Stimulated activated CD4-positive, alpha-beta T cell treated with anti-CD3 and anti-CD28 coated beads, Interleukin-1b, Interleukin-23, amount 100 ng/mL, for 48 hours (primary cell): Measurements from ENCODE around the gene CLCN1.

Source experiments
- DNase-seq: peaks from one replicate; pipeline ENCODE4 v3.0.0-alpha.2; 2020

Gene CLCN1

DNA sequence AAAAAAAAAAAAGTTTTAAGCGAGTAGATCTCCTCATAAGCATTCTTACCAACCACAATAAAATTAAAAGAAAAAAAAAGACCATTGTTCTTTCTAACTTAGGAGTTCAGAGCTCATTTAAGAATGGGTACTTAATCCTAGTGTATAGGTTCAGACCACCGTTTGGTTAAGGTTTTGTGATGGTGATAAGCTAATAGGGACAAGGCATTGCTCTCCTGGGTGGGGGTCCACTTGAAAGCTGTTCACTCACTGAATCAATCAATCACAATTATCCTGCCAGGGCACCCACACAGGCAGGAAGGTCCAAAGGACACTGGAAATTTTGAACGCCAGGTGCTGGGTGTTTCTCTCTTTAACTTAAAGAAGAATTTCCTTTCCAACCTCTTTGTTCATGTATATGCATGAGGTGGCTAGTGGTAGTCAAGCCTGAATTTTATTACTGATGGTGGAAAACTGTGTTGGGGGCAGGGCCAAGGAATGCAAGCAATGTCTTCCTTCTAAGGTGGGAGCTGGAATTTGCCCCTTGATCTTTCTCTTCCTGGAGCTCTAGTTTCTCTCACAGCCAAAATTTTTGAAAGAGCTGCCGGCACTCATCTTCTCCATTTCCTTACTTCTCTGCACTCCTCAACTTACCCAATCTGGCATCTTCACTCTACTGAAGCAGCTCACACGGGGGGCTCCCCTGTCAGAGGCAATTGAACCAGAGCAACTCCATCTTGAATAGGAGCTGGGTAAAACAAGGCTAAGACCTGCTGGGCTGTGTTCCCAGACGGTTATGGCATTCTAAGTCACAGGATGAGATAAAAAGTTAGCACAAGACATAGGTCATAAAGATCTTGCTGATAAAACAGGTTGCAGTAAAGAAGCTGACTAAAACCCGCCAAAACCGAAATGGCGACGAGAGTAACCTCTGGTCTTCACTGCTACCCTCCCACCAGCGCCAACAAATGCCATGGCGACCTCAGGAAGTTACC lies 54.1 kb downstream of the CLCN1 start:
- DNase-seq: no peak

DNA sequence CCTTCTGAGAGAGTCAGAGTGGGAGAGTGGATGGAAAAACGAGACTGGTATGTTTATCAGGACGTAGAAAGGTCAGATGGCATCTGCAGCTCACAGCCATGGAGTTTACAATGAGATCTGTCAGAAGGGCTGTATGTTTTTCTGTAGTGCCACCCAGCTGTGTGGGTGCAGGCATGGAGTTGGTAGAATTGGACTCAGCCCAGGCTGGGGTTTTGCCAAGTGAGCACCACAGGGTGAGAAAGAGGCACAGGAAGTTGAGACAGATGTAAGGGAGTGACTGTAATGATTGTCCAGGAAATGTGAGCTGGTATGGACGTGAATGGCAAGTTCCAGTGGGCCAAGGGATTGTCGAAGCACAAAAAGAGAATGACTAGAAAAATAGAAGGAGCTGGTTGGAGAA lies 56.2 kb downstream of the CLCN1 start:
- peak; percentile 67 for DNase-seq

DNA sequence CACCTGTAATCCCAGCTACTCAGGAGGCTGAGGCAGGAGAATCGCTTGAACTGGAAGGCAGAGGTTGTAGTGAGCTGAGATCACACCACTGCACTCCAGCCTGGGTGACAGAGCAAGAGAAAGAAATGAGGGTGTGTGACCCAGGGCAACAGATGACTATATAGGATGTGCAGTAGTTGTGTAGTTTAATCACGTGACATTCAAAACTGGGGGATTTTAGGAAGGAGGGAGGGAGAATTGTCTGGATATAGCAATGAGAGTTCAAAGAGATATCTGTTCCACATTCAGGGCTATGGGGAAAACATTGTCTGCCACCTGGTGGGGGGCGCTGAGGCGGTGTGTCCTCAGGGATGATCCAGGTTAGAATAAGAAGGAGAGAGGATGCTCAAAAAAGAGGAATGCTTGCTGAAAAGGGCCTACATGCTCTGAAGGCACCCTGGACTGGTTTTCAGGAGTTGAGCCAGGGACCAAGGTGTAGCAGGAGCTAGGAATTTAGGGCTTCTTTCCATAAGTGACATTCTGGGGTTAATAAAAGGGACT lies 57.4 kb downstream of the CLCN1 start:
- no peak for DNase-seq

DNA sequence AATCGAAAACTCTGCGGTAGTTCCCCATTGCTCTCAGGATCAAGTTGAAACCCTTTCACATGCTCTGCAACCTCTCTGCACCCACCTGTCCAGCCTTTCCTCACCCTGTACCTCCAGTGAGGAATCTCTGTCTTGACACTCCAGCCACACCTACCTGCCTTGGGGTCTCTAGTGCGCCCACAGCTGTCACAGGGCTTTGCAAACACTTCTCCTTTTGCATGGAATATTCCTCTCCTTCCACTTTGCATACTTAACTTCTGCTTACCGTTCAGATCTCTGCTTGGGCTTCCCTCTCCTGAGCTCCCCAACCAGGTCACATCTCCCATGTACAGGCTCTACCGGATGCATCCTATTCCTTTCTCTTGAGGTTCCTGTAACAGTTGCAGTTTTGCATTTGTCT lies 58.6 kb downstream of the CLCN1 start:
- no peak for DNase-seq

DNA sequence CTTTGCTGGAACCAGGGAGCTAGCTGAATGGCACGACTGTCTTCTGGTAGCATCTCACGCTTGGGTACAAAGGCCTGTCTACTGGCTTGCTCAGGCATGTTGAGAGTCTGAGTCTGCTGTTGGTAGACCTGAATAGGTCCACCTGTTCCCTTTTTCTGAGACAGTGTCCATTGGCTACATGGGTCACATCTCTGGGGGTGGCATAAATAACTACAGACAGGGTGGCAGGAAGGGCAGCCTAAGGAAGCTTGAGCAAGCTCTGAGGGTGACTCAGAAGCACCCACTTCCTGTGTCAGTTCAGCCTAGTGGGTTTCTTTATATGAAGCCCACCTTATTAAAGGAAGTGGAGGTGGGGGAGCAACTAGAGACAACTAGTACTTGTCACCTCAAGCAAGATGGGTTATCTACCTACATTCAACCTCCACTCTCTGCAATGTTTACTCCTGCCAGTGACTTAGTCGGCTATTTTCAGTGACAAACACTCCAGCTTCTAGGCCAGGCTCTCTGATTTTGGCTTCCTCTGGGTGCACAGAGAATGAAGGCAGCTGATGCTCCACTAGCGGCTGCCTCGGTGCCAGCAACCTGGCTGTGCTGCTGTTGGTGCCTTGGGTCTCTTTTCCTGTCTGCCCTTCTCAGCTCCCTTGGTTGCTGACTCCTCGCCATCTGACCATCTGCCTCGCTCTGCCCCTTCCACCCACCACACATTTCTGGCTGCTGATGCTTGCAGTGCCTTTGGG lies 59.6 kb downstream of the CLCN1 start:
- DNase-seq: no peak

DNA sequence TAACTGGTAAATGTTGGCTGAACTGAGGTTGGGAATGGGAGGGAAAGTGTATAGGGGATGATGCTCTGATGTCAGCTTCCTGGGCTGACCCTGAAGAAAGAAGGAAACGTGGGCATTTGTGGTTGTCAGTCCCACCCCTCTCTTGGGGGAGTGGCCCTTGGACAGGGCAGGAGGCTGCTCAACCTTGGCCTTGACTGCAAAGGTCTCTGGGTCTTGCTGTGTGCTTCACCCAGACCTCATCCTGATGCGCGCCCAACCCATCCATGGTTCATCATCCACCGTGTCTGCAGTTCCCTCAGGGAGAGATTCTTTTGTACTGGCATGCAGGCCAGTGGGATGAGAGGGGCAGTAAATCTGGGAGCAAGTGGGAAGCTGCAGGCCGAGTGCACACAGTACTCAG lies 60.5 kb downstream of the CLCN1 start:
- no peak for DNase-seq

DNA sequence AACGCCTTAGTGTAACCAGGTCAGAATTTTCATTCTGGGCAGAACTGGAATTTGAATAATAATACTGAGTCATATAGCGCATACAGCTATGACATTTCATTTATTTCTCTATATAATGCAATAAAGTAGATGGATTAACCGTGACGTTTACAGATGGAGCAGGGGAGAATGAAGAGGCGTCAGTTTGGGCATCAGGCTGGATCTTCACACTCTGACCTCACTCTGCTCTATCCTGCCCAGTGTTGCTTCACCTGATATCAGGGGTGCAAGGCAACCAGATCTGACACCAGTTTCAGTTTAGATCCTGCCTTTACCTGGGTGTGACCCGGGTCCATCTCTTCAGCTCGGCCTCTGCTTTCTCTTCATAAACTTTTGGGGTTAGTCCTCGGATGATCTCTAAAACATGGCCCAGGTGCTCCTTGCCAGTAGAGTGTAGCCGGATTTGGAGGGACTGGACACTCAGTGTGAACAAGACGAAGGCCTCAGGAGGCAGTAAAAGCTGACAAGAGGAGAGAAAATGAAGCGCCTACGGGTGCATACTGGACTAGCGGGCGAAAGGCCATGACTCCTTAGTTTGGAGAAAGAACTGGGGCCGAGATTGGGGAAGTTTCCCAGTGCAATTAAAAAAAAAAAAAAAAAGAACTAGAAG lies 63.8 kb downstream of the CLCN1 start:
- DNase-seq: no peak

DNA sequence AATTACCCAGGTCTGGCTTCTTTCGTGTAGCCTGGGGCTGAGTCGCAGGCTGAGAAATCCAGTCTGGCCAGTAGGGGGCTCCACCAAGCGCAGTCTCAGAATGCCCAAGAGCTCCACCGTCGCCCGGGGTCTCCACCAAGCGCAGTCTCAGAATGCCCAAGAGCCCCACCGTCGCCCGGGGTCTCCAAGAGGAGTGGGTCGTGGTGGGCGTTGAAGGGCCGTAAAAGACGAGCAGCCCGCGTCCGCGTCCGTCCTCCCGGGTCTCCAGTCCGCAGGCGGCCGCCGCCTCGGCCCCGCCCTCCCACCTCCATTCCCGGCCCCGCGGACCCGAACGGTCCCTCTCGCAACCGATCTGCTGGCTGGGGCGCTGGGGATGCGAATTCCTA lies 64.3 kb downstream of the CLCN1 start:
- peak; percentile 84 for DNase-seq

DNA sequence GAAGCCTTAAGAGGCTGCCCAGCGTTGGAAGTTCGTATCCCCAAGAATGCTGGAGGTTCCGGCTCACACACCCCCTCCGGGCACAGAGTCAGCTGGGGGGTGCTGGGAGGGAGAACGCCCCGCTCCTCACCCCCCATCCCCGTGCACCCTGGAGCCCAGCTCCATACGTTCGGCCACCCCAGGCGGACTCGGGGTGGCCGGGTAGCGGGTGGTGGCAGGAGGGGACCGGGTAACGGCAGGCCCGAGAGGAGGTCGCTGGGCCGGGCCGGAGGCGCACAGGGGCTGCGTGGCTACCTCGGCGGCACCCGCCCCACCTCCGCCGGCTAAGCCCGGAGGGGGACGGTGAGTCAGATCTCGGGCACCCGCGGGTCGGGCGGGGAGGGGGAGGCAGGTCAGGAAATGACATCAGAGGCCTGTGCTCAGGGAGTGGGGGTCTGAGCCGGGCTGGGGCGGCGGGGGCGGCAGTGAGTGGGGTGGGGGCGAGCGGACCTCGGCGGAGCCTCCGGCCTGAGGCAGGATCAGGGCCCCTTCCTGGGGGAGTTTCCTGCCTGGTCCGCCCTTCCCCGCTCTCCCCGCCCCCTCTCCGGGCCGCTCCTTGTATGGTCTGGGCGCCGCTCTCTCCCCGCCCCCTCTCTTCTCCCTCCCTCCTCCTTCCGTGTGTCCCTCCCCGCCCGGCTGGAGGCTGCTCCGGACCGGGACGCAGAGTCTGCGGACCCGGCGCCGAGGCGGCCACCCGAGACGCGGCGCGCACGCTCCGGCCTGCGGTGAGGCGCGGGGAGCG lies 64.9 kb downstream of the CLCN1 start, which contains the start of gene ZYX:
TSS of gene ZYX (plus strand) at position 700 of the 781 bp plus-strand sequence. CDS start 227 bp downstream, outside the sequence.
- DNase-seq: peak; percentile 87

DNA sequence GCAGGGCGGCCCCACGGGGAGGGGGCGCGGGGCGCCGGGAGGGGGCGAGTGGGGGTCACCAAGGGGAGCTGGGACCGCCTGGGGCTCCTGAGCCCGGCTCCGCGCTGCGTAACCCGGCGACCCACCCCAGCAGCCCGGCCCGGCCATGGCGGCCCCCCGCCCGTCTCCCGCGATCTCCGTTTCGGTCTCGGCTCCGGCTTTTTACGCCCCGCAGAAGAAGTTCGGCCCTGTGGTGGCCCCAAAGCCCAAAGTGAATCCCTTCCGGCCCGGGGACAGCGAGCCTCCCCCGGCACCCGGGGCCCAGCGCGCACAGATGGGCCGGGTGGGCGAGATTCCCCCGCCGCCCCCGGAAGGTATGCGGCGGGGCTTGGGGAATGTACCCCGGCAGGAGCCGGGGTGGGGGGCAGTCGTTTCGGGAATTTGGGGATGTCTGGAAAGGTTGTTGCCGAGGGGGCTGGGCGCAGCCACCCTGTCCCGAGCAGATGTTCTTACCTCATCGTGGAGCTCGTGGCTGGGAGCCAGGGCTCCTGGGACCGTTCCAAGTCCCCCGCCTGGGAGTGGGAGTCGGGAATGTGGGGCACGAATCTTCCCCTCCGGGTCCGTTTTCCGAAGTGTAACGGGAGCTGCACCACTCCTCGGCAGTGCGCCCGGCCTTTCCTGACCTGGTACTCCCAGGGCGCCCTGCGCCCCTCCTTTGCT lies 65.7 kb downstream of the CLCN1 start:
- DNase-seq: no peak

DNA sequence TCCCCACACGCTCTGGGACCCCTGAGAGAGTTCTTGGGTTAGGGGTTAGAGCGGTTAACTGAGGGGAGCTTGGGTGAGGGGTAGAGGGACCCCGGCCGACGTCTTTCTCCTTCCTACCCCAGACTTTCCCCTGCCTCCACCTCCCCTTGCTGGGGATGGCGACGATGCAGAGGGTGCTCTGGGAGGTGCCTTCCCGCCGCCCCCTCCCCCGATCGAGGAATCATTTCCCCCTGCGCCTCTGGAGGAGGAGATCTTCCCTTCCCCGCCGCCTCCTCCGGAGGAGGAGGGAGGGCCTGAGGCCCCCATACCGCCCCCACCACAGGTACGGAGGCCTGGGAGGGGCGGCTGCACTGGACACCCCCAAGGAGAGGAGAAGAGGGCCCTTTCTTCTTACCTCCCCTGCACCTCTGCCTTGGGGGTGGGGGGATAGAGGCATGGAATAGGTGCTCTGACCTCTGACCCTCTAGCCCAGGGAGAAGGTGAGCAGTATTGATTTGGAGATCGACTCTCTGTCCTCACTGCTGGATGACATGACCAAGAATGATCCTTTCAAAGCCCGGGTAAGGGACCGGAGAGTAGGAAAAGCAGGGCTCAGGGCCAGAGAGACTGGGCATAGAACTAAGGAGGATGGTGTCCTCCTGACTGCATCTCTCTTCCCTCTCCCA lies 66.3 kb downstream of the CLCN1 start:
- no peak for DNase-seq

DNA sequence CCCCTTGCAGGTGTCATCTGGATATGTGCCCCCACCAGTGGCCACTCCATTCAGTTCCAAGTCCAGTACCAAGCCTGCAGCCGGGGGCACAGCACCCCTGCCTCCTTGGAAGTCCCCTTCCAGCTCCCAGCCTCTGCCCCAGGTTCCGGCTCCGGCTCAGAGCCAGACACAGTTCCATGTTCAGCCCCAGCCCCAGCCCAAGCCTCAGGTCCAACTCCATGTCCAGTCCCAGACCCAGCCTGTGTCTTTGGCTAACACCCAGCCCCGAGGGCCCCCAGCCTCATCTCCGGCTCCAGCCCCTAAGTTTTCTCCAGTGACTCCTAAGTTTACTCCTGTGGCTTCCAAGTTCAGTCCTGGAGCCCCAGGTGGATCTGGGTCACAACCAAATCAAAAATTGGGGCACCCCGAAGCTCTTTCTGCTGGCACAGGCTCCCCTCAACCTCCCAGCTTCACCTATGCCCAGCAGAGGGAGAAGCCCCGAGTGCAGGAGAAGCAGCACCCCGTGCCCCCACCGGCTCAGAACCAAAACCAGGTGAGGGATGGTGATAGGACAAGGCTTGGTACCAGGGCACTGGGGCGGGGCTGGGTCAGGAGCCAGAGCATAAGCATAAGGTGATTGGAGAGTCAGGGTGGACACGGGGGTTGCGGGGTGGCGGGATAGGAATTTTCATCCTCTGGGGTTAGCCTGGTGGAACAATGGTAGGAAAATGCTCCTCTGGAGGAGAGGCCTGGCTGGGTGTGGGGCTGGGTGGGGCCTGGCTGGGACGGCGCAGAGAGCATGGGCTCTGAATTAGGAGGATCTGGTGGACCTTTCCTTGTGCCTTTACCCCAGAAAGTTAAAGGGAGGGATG lies 67.1 kb downstream of the CLCN1 start:
- DNase-seq: no peak

DNA sequence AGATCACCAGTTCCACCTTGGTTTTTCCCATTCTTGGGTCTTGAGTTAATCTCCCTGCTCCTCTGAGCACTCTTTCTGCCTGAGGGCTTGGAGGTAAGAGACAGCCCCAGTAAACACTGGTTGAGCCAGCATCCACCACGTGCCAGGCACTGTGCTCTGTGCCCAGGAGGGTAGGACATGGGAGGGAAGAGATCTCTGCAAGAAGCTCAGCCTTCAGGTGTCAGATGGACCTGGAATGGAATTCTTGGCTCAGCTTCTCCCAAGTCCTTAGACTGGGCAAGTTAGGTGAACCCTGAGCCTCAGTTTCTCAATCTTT lies 67.7 kb downstream of the CLCN1 start:
- DNase-seq: no peak

DNA sequence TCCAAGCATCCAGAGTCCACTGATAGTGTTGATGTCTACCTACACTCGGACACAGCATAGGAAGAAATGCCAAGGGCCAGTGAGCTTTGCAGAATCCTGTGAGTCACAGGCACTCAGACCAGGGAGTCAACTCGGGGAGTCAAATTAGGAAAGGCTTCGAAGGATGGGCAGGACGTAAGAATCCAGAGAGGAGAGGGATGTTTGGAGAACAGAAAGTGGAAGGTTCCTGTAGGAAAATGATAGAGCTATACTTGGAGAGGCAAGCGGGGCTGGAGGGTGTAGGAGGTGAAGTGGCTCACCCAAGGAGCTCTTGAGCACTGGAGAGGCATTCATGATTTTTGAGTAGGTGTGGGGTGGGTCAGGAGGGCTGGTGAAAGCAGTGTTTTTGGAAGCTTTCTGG lies 68.2 kb downstream of the CLCN1 start:
- no peak for DNase-seq

DNA sequence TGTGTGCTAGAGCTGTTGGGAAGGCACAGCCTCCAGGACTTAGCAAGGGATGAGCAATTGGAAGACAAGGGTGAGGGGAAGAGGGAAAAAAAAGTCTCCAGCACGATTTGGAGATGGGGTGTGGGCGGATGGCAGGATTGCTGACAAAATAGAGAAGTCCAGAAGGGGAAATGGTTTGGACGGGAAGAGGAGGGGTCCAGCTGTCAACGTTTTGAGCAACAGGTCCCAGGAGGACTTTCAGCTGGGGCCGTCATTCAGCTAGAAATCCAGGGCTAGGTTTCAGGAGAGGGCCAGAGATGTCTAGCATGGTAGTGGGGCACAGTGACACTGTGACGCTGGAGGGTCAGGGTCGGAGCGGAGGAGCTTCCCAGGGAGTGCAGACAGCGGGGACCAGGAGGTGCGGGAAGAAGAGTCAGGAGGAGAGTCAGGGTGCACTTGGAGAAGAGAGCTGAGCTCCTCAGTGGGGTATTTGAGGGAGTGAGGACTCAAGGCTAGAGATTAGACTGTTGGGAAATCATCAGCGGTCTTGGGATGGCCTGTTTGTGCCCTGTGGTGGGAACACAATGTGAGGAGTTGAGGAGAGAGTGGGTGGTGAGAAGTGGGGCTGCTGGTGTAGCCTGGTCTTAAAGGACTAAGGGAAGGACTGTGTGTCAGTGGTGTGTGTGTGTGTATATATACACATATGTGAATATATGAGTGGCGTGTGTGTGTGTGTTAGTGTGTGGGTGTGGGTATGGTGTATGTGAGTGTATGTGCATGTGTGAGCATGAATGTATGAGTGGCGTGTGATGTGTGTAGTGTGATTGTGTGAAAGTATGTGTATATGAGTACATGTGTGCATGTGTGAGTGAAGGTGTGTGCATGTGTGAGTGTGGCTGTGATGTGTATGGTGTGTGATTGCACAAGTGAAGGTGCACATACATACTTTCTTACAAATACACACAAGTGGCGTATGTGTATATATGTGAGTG lies 69.0 kb downstream of the CLCN1 start:
- no peak for DNase-seq

DNA sequence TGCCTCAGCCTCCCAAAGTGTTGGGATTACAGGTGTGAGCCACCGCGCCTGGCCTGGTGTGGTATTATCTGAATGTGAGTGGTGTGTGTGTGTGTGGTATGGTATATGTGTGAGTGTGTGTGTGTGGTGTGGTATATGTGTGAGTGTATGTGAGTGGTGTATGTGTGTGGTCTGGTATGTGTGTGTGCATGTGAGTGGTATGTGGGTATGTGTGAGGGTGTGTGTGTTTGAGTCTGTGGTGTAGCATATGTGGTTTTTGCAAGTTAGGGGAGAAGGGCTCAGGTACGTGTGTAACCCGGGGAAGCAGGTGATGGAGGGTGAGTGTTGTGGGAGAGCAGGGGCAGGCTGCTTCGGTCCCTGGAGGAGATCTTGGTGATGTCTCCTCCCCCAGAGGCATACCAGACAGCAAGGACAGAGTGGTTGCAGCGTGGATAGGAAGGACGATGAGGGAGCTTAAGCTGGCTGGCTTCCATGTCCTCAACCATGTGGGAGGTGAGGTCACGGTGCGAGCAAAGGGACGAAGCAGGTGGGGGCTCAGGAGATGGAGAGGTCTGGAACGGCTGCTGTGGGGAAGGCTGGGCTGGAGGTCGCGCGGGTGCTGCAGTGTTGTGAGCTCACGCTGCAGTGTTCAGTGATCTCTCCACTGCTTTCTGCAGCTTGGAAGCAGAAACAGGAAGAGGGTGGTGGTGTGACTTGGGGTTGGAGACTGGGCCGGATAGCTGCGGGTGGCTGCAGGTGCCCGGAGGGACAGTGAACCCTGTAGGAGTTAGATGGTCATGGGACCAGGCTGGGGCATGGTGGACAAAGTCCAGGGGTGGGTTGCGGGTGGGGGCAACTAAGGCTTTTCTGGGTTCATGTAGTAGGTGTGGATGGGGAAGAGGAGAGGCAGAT lies 70.2 kb downstream of the CLCN1 start:
- DNase-seq: no peak

DNA sequence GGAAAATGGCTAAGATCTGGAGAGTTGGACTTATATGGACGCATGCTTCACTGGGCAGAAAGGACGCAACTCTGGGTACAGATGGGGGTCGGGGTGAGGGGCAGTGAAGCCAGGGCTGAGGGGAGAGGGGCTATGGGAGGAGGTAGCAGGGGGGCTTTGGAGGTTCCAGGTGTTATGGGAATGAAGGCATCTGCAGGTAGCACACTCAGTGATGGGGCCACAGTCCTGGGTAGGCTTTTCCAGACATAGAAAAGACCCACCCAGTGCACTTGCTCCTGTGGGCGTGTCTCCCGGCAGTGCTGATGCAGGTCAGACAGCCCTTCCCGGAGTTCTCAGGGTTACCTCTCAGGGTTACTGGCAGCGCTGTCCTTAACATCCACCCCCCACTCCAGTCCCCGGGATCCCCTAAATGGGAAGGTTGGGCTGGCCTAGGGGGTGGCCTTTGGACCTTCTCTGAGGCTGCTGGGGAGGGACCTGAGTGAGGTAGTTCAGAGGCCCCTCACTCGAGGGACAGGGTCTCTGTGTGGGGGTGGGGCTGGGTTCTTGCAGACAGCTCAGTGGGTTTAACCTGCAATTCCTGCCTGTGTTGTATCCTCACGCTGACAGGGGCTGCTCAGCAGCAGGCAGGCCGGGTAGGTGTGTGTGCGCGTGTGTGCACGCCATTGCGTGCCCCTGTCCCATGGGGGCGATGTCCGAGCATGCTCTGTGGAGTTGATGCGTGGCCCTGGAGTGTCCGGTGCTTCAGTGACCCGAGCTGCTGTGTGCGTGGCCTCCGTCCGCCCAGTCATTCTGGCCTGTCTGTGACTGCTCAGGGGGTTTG lies 71.5 kb downstream of the CLCN1 start:
- no peak for DNase-seq
